Mucosa of descending colon (tissue), 3 donors: ENCODE data around the gene PCED1A. TPM values are rescaled to one million over a fixed set of nuclear protein-coding genes. Genes with fewer than 3 reads are reported as not detected.
"Not testable (repeated sequence)": the region's sequence is repeated elsewhere in the genome, so short reads cannot be mapped to it uniquely, and the experiment has no call there.

Source experiments
- ATAC-seq: fragments of 200-7000 bp; cut with Tn5 transposase; one replicate; pipeline ENCODE4 v1.9.1; 2020; ENCODE audit warnings: mild to moderate bottlenecking, moderate library complexity
- DNase-seq, 3 donors: peaks; one replicate each; pipeline ENCODE4 v3.0.0-alpha.2; 2020
- H3K36me3 ChIP-seq: fragments of 200-600 bp; one replicate; pipeline ENCODE4 v1.8.0; 2021; ENCODE audit warnings: low read depth, mild to moderate bottlenecking
- H3K4me1 ChIP-seq: fragments of 200-600 bp; one replicate; pipeline ENCODE4 v1.8.0; 2021; ENCODE audit warnings: low read depth, mild to moderate bottlenecking
- H3K4me3 ChIP-seq: fragments of 200-600 bp; one replicate; pipeline ENCODE4 v1.8.0; 2021; ENCODE audit warnings: mild to moderate bottlenecking
- H3K9me3 ChIP-seq: fragments of 200-600 bp; one replicate; pipeline ENCODE4 v1.8.0; 2021; ENCODE audit warnings: mild to moderate bottlenecking
- CTCF ChIP-seq: fragments of 200-600 bp; IDR thresholded peaks from one replicate; pipeline ENCODE4 v1.8.0; 2022; ENCODE audit warnings: antibody characterized with exemption, mild to moderate bottlenecking
- intact Hi-C, 2 donors: fragments of 100-400 bp; cut with DNase I in 1 of 2; cut with micrococcal nuclease in 1 of 2; formaldehyde crosslinking; loops; one replicate each; pipeline versions ENCODE4 v1.11.0 to v1.11.1; 2022; cut with DNase I, micrococcal nuclease
- total RNA-seq, 3 donors: library from RNA; stranded (reverse); fragmentation: NEBNext Ultra II Directional in 2 of 3; extraction: Animal tissue kit (Norgen Biotek cat#: 25700) in 2 of 3; gene quantifications; one replicate each; pipeline versions ENCODE4 v1.2.1 to v1.2.4, GENCODE V29; 2021 to 2023
- donor health status: DM: no; HTN: no; CAD: no; lungs with moderate emphysema.
- donor health status: DM: no; HTN: no; CAD: no.
- donor health status: DM: no; HTN: yes; CAD: no.

PCED1A gene
- total RNA-seq, 3 donors from 2014 or later: 21.1 to 35.0 (median 29.6) TPM

- no peak for TF ChIP-seq CTCF
- intact Hi-C loops: no loop called here
- H3K4me3 ChIP-seq: no peak overlapping the region
- H3K9me3 ChIP-seq: no peaks in the 10 kb centered on the region
- no peaks in the 10 kb centered on the region for H3K36me3 ChIP-seq
- ATAC-seq (no peak), DNase-seq (no peak)
- H3K4me1 ChIP-seq: no peaks in the 10 kb centered on the region
These were observed 5.9 kb downstream of the PCED1A start for GRCh38 chr20:2834401-2835110.

- no peak overlapping the region for H3K4me3 ChIP-seq
- no peaks in the 10 kb centered on the region for H3K9me3 ChIP-seq
- no peaks in the 10 kb centered on the region for H3K36me3 ChIP-seq
- ATAC-seq: no peak
- intact Hi-C loops: no loop called here
- DNase-seq: no peak
- H3K4me1 ChIP-seq: no peaks in the 10 kb centered on the region
- TF ChIP-seq CTCF: no peak
These were observed 6.7 kb downstream of the PCED1A start for GRCh38 chr20:2833761-2834160.

GRCh38 chr20:2831206-2831605, 9.2 kb downstream of the PCED1A start:
- H3K9me3 ChIP-seq, H3K4me3 ChIP-seq, intact Hi-C loops, H3K4me1 ChIP-seq, ATAC-seq, DNase-seq, H3K36me3 ChIP-seq: not testable (repeated sequence)

GRCh38 chr20:2829376-2829775, 11.1 kb downstream of the PCED1A start:
- no peaks in the 10 kb centered on the region for H3K36me3 ChIP-seq
- ATAC-seq (no peak), DNase-seq (no peak)
- intact Hi-C loops: no loop called here
- no peaks in the 10 kb centered on the region for H3K9me3 ChIP-seq
- no peak for TF ChIP-seq CTCF
- H3K4me1 ChIP-seq: no peaks in the 10 kb centered on the region
- no peak overlapping the region for H3K4me3 ChIP-seq

GRCh38 chr20:2826655-2827054, 13.8 kb downstream of the PCED1A start:
- ATAC-seq (no peak), DNase-seq (no peak)
- Histone ChIP-seq H3K9me3 (no peaks in the 10 kb centered on the region), H3K4me3 (no peak overlapping the region), H3K4me1 (no peaks in the 10 kb centered on the region), H3K36me3 (no peaks in the 10 kb centered on the region)
- intact Hi-C loops: no loop called here
- TF ChIP-seq CTCF: no peak

- no peaks in the 10 kb centered on the region for H3K9me3 ChIP-seq
These were observed 14.7 kb downstream of the PCED1A start for GRCh38 chr20:2825761-2826160.

More at GRCh38 chr20:2825761-2826160, 14.7 kb downstream of the PCED1A start:
- no peak for ATAC-seq
- no peaks in the 10 kb centered on the region for H3K4me1 ChIP-seq
- DNase-seq: no peak
- no peak for TF ChIP-seq CTCF
- intact Hi-C loops: no loop called here
- H3K4me3 ChIP-seq: no peak overlapping the region
- H3K36me3 ChIP-seq: no peaks in the 10 kb centered on the region
